ENCODE results near the gene DZIP1L. TPM values are rescaled to one million over a fixed set of nuclear protein-coding genes. Genes with fewer than 3 reads are reported as not detected.

The DZIP1L gene
- total and polyA plus RNA-seq, 9 of the 15 experiments (the other 6 are each of a cell fraction or from before 2014, with no cell fraction given), result 0.03 to 1.5 (median 0.48) TPM; not detected in 1

- H3K4me3 ChIP-seq, result no peak overlapping the region
- no peaks in the 10 kb centered on the region for H3K9me3 ChIP-seq (replicated peaks; ENCODE audit: control insufficient read depth, insufficient read depth, low read depth, low read length)
- peaks cover 0 to 27% of the 10 kb centered on the region in 2 experiments; a peak in 2 of 5 replicates for H3K27me3 ChIP-seq (ENCODE audit: control insufficient read depth in 2 of 2, insufficient read depth in 2 of 2, low read length in 2 of 2)
- no TSS peak for BruUV-seq (replicated peaks)
- H3K36me3 ChIP-seq (ENCODE audit: control insufficient read depth, insufficient read depth, low read length), result no peaks in the 10 kb centered on the region
- no peak overlapping the region for H2AFZ ChIP-seq (ENCODE audit: low read depth, low read length)
- no peak for FAIRE-seq
- ChIA-PET CTCF (ENCODE audit: low intra/inter-chr PET ratio) (interaction anchor here (0.6 kb wide), 1 partner anchor 1177 kb away, joined by 3 read pairs; no protein-coding TSS in a partner anchor), POLR2A (interaction anchor here (1.5 kb wide), 1 partner anchor 11 kb away, joined by 5 read pairs; no protein-coding TSS in a partner anchor)
- H3K4me2 ChIP-seq (ENCODE audit: insufficient read depth, low read length), result no peak overlapping the region
- 0% methylated on average over 3 of the region's 4 CpGs for WGBS (ENCODE audit: insufficient coverage, low coverage, missing lambda C conversion rate)
- no peaks in the 10 kb centered on the region for H4K20me1 ChIP-seq (replicated peaks; ENCODE audit: control insufficient read depth, insufficient read depth, low read length)
- H3K4me1 ChIP-seq (replicated peaks in 1 of 2; ENCODE audit: control insufficient read depth in 2 of 2, insufficient read depth in 2 of 2, low read length in 2 of 2), result no peaks in the 10 kb centered on the region
- ATAC-seq, result no peak
- H3K9ac ChIP-seq (ENCODE audit: insufficient read depth in 1 of 2, low read depth in 2 of 2, low read length in 2 of 2), result no peak overlapping the region
- no peak overlapping the region for H3K27ac ChIP-seq (ENCODE audit: extremely low read depth, low read depth, low read length)
- no peak for DNase-seq (ENCODE audit: extremely low read depth in 1 of 4, low spot score in 3 of 4)
- in situ Hi-C loops (cut with MboI), result loop anchor here (25.0 kb wide), 1 partner anchor 867 kb away; the partner anchor contains the start of genes FOXL2 and FOXL2NB
- H3K9me1 ChIP-seq (ENCODE audit: control insufficient read depth, insufficient read depth, low read length), result no peaks in the 10 kb centered on the region
- H3K79me2 ChIP-seq (ENCODE audit: control insufficient read depth, insufficient read depth, low read length), result no peaks in the 10 kb centered on the region
- TF ChIP-seq CUX1 (CRISPR knock-in tag; IDR thresholded peaks at IDR 0.05), result no peak
- no peak for TF ChIP-seq NEUROD1 (IDR thresholded peaks at IDR 0.05; ENCODE audit: borderline replicate concordance, low read depth, low read length, partially characterized antibody)
- no peak for TF ChIP-seq SAP30 (IDR thresholded peaks at IDR 0.05; ENCODE audit: borderline replicate concordance, insufficient read depth, low read depth, low read length, poor library complexity, severe bottlenecking)
- TF ChIP-seq SLC30A9 (CRISPR knock-in tag; IDR thresholded peaks at IDR 0.05), result no peak
- TF ChIP-seq PHF8 (IDR thresholded peaks at IDR 0.05; ENCODE audit: borderline replicate concordance, low read length), result no peak
- intact Hi-C loops (cut with micrococcal nuclease), result no loop called here
These were observed 45.4 kb downstream of the DZIP1L start for GRCh38 chr3:138070006-138070405.

Data from K562 (cell line).